HepG2 (cell line): ENCODE measurements around the gene AKR1C3. TPM values are rescaled to one million over a fixed set of nuclear protein-coding genes. Genes with fewer than 3 reads are reported as not detected.
A peak's percentile ranks its signal among the peaks of the same experiment; 100 is the strongest.

Experiments
- ERF ChIP-seq: IDR thresholded peaks from 2 replicates; pipeline ENCODE4 v1.6.1; 2018; ENCODE audit warnings: missing biosample characterization, missing genetic modification reagents
- ETV5 ChIP-seq: IDR thresholded peaks from 2 replicates; pipeline ENCODE4 v1.6.1; 2018; ENCODE audit warnings: missing biosample characterization, missing genetic modification reagents, inconsistent platforms, borderline replicate concordance
- FOSL2 ChIP-seq: sonication (generic); formaldehyde crosslinking; IDR thresholded peaks from 2 replicates; pipeline ENCODE4 v1.4.0; 2020; ENCODE audit warnings: missing genetic modification reagents
- HNF4A ChIP-seq: sonication (generic); formaldehyde crosslinking; IDR thresholded peaks from 2 replicates; pipeline ENCODE4 v1.4.0; 2020; ENCODE audit warnings: missing genetic modification reagents
- HOXA3 ChIP-seq: sonication (generic); formaldehyde crosslinking; IDR thresholded peaks from 2 replicates; pipeline ENCODE4 v1.5.0; 2020; ENCODE audit warnings: missing genetic modification reagents
- POLR2G ChIP-seq: fragments of 200-400 bp; formaldehyde crosslinking; IDR thresholded peaks from 2 replicates; pipeline ENCODE4 v1.6.1; 2018; ENCODE audit warnings: mild to moderate bottlenecking, low read depth, low read length, moderate library complexity
- PRMT3 ChIP-seq: sonication (generic); formaldehyde crosslinking; IDR thresholded peaks from 2 replicates; pipeline ENCODE4 v1.8.1; 2022; ENCODE audit warnings: low read depth, mild to moderate bottlenecking, moderate library complexity, missing genetic modification reagents, borderline replicate concordance
- RFX1 ChIP-seq: fragments of 450-650 bp; IDR thresholded peaks from 2 replicates; pipeline ENCODE4 v1.6.1; 2017
- TEAD3 ChIP-seq: optimal IDR thresholded peaks from 2 replicates; pipeline ENCODE3; 2016; ENCODE audit warnings: borderline replicate concordance
- ZBTB38 ChIP-seq: sonication (generic); formaldehyde crosslinking; IDR thresholded peaks from 2 replicates; pipeline ENCODE4 v1.5.1; 2020; ENCODE audit warnings: mild to moderate bottlenecking, missing genetic modification reagents
- ZFYVE20 ChIP-seq: sonication (generic); formaldehyde crosslinking; IDR thresholded peaks from 2 replicates; pipeline ENCODE4 v1.8.0; 2023; ENCODE audit warnings: low read depth, mild to moderate bottlenecking, moderate library complexity, missing genetic modification reagents, borderline replicate concordance
- ZNF326 ChIP-seq: sonication (generic); formaldehyde crosslinking; IDR thresholded peaks from 2 replicates; pipeline ENCODE4 v1.4.0; 2020; ENCODE audit warnings: missing genetic modification reagents, borderline replicate concordance
- ZNF33B ChIP-seq: sonication (generic); formaldehyde crosslinking; IDR thresholded peaks from 2 replicates; pipeline ENCODE4 v1.5.1; 2020; ENCODE audit warnings: mild to moderate bottlenecking, missing genetic modification reagents
- ZNF678 ChIP-seq: sonication (generic); formaldehyde crosslinking; IDR thresholded peaks from 2 replicates; pipeline ENCODE4 v1.4.0; 2020; ENCODE audit warnings: mild to moderate bottlenecking, missing genetic modification reagents
- ZNF878 ChIP-seq: sonication (generic); formaldehyde crosslinking; IDR thresholded peaks from 2 replicates; pipeline ENCODE4 v1.8.1; 2023; ENCODE audit warnings: mild to moderate bottlenecking, missing genetic modification reagents, moderate library complexity
- polyA plus RNA-seq, 8 experiments: library from polyadenylated mRNA; depleted of rRNA in 3 of 8; stranded (reverse) in 7 of 8; unstranded in 1 of 8; fragments of >200 nt; fragmentation: Illumina TruSeq in 4 of 8; extraction: Trizol in 4 of 8; gene quantifications; 2 replicates each; pipeline versions ENCODE4 v1.2.1 to v1.2.3, GENCODE V29; 2011 to 2016; ENCODE audit warnings: low read depth in 4 of 8, missing spikeins in 1 of 8, mixed read lengths in 1 of 8; ENCODE audit not compliant: insufficient read depth in 1 of 8
- total RNA-seq, 5 experiments: library from RNA; depleted of rRNA; stranded (reverse); fragments of >200 nt; fragmentation: Illumina TruSeq; extraction: Trizol; gene quantifications; 2 replicates each; pipeline ENCODE4 v1.2.3, GENCODE V29; 2016; ENCODE audit warnings: low read depth in 1 of 5
- TF ChIP-seq, protein P1 (sequence below): IDR thresholded peaks from 2 replicates; pipeline ENCODE4 v1.6.1; 2016; ENCODE audit warnings: low read depth, borderline replicate concordance
- TF ChIP-seq, protein P2 (sequence below): sonication (generic); formaldehyde crosslinking; IDR thresholded peaks from 2 replicates; pipeline ENCODE4 v1.5.1; 2020; ENCODE audit warnings: missing genetic modification reagents, mild to moderate bottlenecking, borderline replicate concordance
- TF ChIP-seq, protein P3 (sequence below): sonication (generic); formaldehyde crosslinking; IDR thresholded peaks from 2 replicates; pipeline ENCODE4 v1.4.0; 2020; ENCODE audit warnings: missing genetic modification reagents
- TF ChIP-seq, protein P4 (sequence below): sonication (generic); formaldehyde crosslinking; IDR thresholded peaks from 2 replicates; pipeline ENCODE4 v1.9.0; 2022; ENCODE audit warnings: low read depth, missing genetic modification reagents
- TF ChIP-seq, protein P5 (sequence below): IDR thresholded peaks from 2 replicates; pipeline ENCODE4 v1.4.0; 2020; ENCODE audit warnings: mild to moderate bottlenecking, missing genetic modification reagents

The AKR1C3 gene
- total and polyA plus RNA-seq, 2 of the 13 experiments (the other 11 are each of a cell fraction or from before 2014, with no cell fraction given): 368 to 532 TPM

DNA sequence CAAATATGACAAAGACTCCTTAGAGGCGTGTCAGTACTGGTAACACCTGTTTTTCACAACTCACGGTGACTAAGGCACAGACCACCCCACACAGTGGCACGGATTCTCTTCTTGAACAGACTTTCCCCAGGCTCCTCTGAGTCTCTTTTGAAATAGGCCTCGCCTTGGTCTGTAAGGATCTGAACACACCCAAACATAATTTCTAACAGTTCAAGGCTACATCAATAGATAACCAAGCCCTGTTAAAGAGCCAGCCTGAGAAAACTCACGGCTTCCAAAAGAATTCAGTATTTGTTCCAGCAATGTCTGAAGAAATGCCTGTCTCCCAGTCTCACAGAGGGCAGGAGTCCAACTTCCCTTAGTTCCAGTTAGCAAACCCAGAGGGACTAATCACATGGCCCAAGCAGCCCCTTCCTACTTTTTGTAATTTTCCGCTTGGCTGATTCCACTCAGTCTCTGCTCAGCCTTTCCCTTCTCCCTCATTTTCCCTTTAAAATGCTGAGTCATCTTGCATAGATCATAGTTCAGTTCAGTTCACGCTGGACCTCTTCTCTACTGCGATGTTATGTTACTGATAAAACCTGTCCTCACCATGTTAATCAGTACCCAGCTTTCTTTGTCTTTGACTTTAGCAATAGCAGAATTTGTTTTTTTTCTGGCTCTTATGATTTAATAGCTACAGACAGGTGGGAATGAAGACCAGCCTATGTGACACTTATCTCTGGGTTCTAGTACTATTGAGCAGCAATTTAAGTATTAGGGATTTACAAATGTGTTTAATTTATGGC, 22.6 kb upstream of the AKR1C3 start (continued):
- TF ChIP-seq ZNF326 (CRISPR knock-in tag) (no peak), ZBTB38 (CRISPR knock-in tag) (no peak), HOXA3 (peak; percentile 73; the same call in 1 of the 2 replicates), FOSL2 (CRISPR knock-in tag) (peak; percentile 85), ETV5 (peak; percentile 9; the same call in 1 of the 2 replicates), ZNF878 (CRISPR knock-in tag) (peak; percentile 29; the same call in 1 of the 2 replicates), PRMT3 (no peak), ZNF33B (CRISPR knock-in tag) (no peak), ERF (CRISPR knock-in tag) (peak; percentile 81), ZFYVE20 (no peak), RFX1 (no peak), TEAD3 (CRISPR knock-in tag) (peak; percentile 52), POLR2G (peak; percentile 74), HNF4A (CRISPR knock-in tag) (peak; percentile 93), ZNF678 (CRISPR knock-in tag) (no peak)
- TF ChIP-seq, protein P1, sequence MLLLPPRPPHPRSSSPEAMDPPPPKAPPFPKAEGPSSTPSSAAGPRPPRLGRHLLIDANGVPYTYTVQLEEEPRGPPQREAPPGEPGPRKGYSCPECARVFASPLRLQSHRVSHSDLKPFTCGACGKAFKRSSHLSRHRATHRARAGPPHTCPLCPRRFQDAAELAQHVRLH (CRISPR knock-in tag): peak; percentile 30; the same call in 1 of the 2 replicates
- TF ChIP-seq, protein P2, sequence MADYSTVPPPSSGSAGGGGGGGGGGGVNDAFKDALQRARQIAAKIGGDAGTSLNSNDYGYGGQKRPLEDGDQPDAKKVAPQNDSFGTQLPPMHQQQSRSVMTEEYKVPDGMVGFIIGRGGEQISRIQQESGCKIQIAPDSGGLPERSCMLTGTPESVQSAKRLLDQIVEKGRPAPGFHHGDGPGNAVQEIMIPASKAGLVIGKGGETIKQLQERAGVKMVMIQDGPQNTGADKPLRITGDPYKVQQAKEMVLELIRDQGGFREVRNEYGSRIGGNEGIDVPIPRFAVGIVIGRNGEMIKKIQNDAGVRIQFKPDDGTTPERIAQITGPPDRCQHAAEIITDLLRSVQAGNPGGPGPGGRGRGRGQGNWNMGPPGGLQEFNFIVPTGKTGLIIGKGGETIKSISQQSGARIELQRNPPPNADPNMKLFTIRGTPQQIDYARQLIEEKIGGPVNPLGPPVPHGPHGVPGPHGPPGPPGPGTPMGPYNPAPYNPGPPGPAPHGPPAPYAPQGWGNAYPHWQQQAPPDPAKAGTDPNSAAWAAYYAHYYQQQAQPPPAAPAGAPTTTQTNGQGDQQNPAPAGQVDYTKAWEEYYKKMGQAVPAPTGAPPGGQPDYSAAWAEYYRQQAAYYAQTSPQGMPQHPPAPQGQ: no peak
- TF ChIP-seq, protein P3, sequence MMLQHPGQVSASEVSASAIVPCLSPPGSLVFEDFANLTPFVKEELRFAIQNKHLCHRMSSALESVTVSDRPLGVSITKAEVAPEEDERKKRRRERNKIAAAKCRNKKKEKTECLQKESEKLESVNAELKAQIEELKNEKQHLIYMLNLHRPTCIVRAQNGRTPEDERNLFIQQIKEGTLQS: peak; percentile 65
- TF ChIP-seq, protein P4, sequence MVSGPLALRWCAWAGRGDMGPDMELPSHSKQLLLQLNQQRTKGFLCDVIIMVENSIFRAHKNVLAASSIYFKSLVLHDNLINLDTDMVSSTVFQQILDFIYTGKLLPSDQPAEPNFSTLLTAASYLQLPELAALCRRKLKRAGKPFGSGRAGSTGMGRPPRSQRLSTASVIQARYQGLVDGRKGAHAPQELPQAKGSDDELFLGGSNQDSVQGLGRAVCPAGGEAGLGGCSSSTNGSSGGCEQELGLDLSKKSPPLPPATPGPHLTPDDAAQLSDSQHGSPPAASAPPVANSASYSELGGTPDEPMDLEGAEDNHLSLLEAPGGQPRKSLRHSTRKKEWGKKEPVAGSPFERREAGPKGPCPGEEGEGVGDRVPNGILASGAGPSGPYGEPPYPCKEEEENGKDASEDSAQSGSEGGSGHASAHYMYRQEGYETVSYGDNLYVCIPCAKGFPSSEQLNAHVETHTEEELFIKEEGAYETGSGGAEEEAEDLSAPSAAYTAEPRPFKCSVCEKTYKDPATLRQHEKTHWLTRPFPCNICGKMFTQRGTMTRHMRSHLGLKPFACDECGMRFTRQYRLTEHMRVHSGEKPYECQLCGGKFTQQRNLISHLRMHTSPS (CRISPR knock-in tag): no peak
- TF ChIP-seq, protein P5, sequence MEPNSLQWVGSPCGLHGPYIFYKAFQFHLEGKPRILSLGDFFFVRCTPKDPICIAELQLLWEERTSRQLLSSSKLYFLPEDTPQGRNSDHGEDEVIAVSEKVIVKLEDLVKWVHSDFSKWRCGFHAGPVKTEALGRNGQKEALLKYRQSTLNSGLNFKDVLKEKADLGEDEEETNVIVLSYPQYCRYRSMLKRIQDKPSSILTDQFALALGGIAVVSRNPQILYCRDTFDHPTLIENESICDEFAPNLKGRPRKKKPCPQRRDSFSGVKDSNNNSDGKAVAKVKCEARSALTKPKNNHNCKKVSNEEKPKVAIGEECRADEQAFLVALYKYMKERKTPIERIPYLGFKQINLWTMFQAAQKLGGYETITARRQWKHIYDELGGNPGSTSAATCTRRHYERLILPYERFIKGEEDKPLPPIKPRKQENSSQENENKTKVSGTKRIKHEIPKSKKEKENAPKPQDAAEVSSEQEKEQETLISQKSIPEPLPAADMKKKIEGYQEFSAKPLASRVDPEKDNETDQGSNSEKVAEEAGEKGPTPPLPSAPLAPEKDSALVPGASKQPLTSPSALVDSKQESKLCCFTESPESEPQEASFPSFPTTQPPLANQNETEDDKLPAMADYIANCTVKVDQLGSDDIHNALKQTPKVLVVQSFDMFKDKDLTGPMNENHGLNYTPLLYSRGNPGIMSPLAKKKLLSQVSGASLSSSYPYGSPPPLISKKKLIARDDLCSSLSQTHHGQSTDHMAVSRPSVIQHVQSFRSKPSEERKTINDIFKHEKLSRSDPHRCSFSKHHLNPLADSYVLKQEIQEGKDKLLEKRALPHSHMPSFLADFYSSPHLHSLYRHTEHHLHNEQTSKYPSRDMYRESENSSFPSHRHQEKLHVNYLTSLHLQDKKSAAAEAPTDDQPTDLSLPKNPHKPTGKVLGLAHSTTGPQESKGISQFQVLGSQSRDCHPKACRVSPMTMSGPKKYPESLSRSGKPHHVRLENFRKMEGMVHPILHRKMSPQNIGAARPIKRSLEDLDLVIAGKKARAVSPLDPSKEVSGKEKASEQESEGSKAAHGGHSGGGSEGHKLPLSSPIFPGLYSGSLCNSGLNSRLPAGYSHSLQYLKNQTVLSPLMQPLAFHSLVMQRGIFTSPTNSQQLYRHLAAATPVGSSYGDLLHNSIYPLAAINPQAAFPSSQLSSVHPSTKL (CRISPR knock-in tag): peak; percentile 94
